B cell (primary cell): ENCODE measurements around the gene PLEKHG4B. TPM values are rescaled to one million over a fixed set of nuclear protein-coding genes. Genes with fewer than 3 reads are reported as not detected.

ENCODE experiments used
- ATAC-seq: fragments of 200-7000 bp; cut with Tn5 transposase; one replicate; pipeline ENCODE4 v1.10.0; 2021; ENCODE audit warnings: low read depth, mild to moderate bottlenecking, moderate number of reproducible peaks, moderate library complexity
- CTCF ChIA-PET: fragments of 350-600 bp; sonication (Branson Sonifier 250); formaldehyde crosslinking; loops from one replicate; lab custom pipeline; 2021; ENCODE audit warnings: antibody characterized with exemption, inconsistent platforms; lab: Charles Lee
- POLR2A ChIA-PET: fragments of 350-600 bp; sonication (Branson Sonifier 250); formaldehyde crosslinking; loops from one replicate; lab custom pipeline; 2021; ENCODE audit warnings: antibody characterized with exemption; lab: Charles Lee
- DNase-seq: peaks from one replicate; pipeline ENCODE4 v3.0.0; 2013
- H2AFZ ChIP-seq: 2 replicates; pipeline ENCODE4 v1.6.1; 2012; ENCODE audit warnings: mild to moderate bottlenecking, low read depth, low read length; ENCODE audit not compliant: insufficient read depth, poor library complexity, severe bottlenecking
- H3K27ac ChIP-seq, 2 donors: 1 replicate in 1 of 2; 2 replicates in 1 of 2; pipeline ENCODE4 v1.5.1; 2012 to 2013; ENCODE audit warnings: low read length in 2 of 2, mild to moderate bottlenecking in 2 of 2, moderate library complexity in 1 of 2
- H3K27me3 ChIP-seq, 4 experiments: fragments of 200-600 bp in 1 of 4; sonication (generic) in 1 of 4; replicated peaks in 1 of 4; 1 replicate in 2 of 4; 2 replicates in 2 of 4; pipeline versions ENCODE4 v1.6.1 to v1.7.0; 2013 to 2016; ENCODE audit warnings: low read length in 3 of 4, mild to moderate bottlenecking in 2 of 4, mixed read lengths in 1 of 4, moderate library complexity in 1 of 4; ENCODE audit not compliant: insufficient read depth in 4 of 4, control insufficient read depth in 3 of 4; ENCODE audit errors: control extremely low read depth in 1 of 4
- H3K36me3 ChIP-seq, 2 experiments: replicated peaks in 1 of 2; 1 replicate in 1 of 2; 2 replicates in 1 of 2; pipeline versions ENCODE4 v1.6.1 to v1.7.1; 2013; ENCODE audit warnings: low read length in 1 of 2; ENCODE audit not compliant: insufficient read depth in 2 of 2, control insufficient read depth in 1 of 2; ENCODE audit errors: control extremely low read depth in 1 of 2, extremely low read depth in 1 of 2
- H3K4me1 ChIP-seq, 2 donors: fragments of 200-600 bp in 1 of 2; sonication (generic) in 1 of 2; 1 replicate in 1 of 2; 2 replicates in 1 of 2; pipeline versions ENCODE4 v1.5.1 to v1.6.1; 2013 to 2017; ENCODE audit warnings: low read length in 2 of 2; ENCODE audit not compliant: control insufficient read depth in 2 of 2, insufficient read depth in 2 of 2
- H3K4me2 ChIP-seq: replicated peaks from 2 replicates; pipeline ENCODE3; 2012; ENCODE audit warnings: mild to moderate bottlenecking, low read depth, low read length; ENCODE audit not compliant: poor library complexity, severe bottlenecking
- H3K4me3 ChIP-seq, 5 experiments: fragments of 200-600 bp in 1 of 5; sonication (generic) in 1 of 5; 1 replicate in 3 of 5; 2 replicates in 2 of 5; pipeline versions ENCODE4 v1.5.1 to v1.7.0; 2011 to 2016; ENCODE audit warnings: low read length in 4 of 5, mild to moderate bottlenecking in 4 of 5, low read depth in 2 of 5, control low read depth in 1 of 5, moderate library complexity in 1 of 5; ENCODE audit not compliant: insufficient read depth in 1 of 5; ENCODE audit errors: control extremely low read depth in 1 of 5, extremely low read depth in 1 of 5
- H3K79me2 ChIP-seq: fragments of 200-600 bp; sonication (generic); one replicate; pipeline ENCODE4 v1.6.0; 2016; ENCODE audit warnings: low read length; ENCODE audit not compliant: control insufficient read depth, insufficient read depth
- H3K9ac ChIP-seq: fragments of 200-600 bp; sonication (generic); 2 replicates; pipeline ENCODE4 v1.6.1; 2017; ENCODE audit warnings: mild to moderate bottlenecking, low read length, moderate library complexity
- H3K9me3 ChIP-seq, 3 donors: one replicate each; pipeline versions ENCODE4 v1.6.1 to v1.7.1; 2013; ENCODE audit warnings: low read length in 2 of 3; ENCODE audit not compliant: control insufficient read depth in 2 of 3, insufficient read depth in 1 of 3; ENCODE audit errors: control extremely low read depth in 1 of 3
- H4K20me1 ChIP-seq: 2 replicates; pipeline ENCODE4 v1.6.0; 2012; ENCODE audit warnings: mild to moderate bottlenecking, low read length; ENCODE audit not compliant: insufficient read depth, control insufficient read depth, poor library complexity, severe bottlenecking
- H3K27ac Mint-ChIP-seq: one replicate; pipeline ENCODE4 v1.8.0; 2021; ENCODE audit warnings: mixed read lengths
- H3K27me3 Mint-ChIP-seq: one replicate; pipeline ENCODE4 v1.8.0; 2021; ENCODE audit warnings: mixed read lengths
- H3K4me1 Mint-ChIP-seq: one replicate; pipeline ENCODE4 v1.8.0; 2021; ENCODE audit warnings: mixed read lengths
- H3K4me3 Mint-ChIP-seq: one replicate; pipeline ENCODE4 v1.8.0; 2021; ENCODE audit warnings: mixed read lengths
- H3K9me3 Mint-ChIP-seq: one replicate; pipeline ENCODE4 v1.8.0; 2022; ENCODE audit warnings: mixed read lengths; ENCODE audit not compliant: insufficient read depth
- CTCF ChIP-seq: fragments of 200-600 bp; IDR thresholded peaks from one replicate; pipeline ENCODE4 v1.8.0; 2022; ENCODE audit warnings: antibody characterized with exemption, mild to moderate bottlenecking
- EZH2 ChIP-seq: IDR thresholded peaks from 2 replicates; pipeline ENCODE4 v1.6.1; 2012; ENCODE audit warnings: borderline replicate concordance, low read depth, mild to moderate bottlenecking, moderate library complexity, low read length; ENCODE audit not compliant: insufficient read depth, poor library complexity, severe bottlenecking
- WGBS: methylation state at CpG from one replicate; pipeline ENCODE4 v1.1.5; 2013; ENCODE audit warnings: missing lambda C conversion rate; ENCODE audit not compliant: insufficient coverage; 5-methylcytosine and 5-hydroxymethylcytosine counted together
- intact Hi-C: fragments of 100-400 bp; cut with micrococcal nuclease; formaldehyde crosslinking; loops from one replicate; pipeline ENCODE4 v1.10.0; 2022
- polyA plus RNA-seq: library from polyadenylated mRNA; depleted of rRNA; stranded (reverse); fragments of >200 nt; gene quantifications from 2 replicates; pipeline ENCODE4 v1.2.3, GENCODE V29; 2012
- total RNA-seq, 2 donors: library from RNA; stranded (reverse); fragments of 120-200 nt in 1 of 2; gene quantifications; 1 replicate in 1 of 2; 2 replicates in 1 of 2; pipeline versions ENCODE4 v1.2.3 to v1.2.4, GENCODE V29; 2013 to 2022

Gene PLEKHG4B
- total and polyA plus RNA-seq, 2 donors (not counting 1 experiment from before 2014, with no cell fraction given) = not detected

GRCh38 chr5:89337-90286 is 2.4 kb upstream of the PLEKHG4B start:
- peaks cover 0 to 6% (median 0%) of the 10 kb centered on the region in 3 donors for H3K9me3 ChIP-seq
- H3K9me3 Mint-ChIP-seq = no peaks in the 10 kb centered on the region
- WGBS = 93% methylated on average over 11 of the region's 17 CpGs
- H3K79me2 ChIP-seq = no peaks in the 10 kb centered on the region
- H3K4me1 Mint-ChIP-seq = peaks cover 5% of the 10 kb centered on the region
- no peak overlapping the region for H2AFZ ChIP-seq
- ATAC-seq (no peak), DNase-seq (no peak)
- H3K27ac ChIP-seq = no peak overlapping the region
- no peaks in the 10 kb centered on the region for H4K20me1 ChIP-seq
- ChIA-PET POLR2A (no interaction called here), CTCF (no interaction called here)
- no peak overlapping the region for H3K4me3 ChIP-seq
- TF ChIP-seq CTCF (no peak), EZH2 (no peak)
- no peaks in the 10 kb centered on the region for H3K36me3 ChIP-seq
- peaks cover 0 to 28% (median 12%) of the 10 kb centered on the region in 4 experiments for H3K27me3 ChIP-seq
- peaks cover 0 to 3% of the 10 kb centered on the region in 2 donors for H3K4me1 ChIP-seq
- H3K27ac Mint-ChIP-seq = no peak overlapping the region
- no peak overlapping the region for H3K4me3 Mint-ChIP-seq
- H3K9ac ChIP-seq = no peak overlapping the region
- H3K4me2 ChIP-seq = no peak overlapping the region
- intact Hi-C loops = no loop called here
- H3K27me3 Mint-ChIP-seq = peaks cover 46% of the 10 kb centered on the region
